Measurements from ENCODE around the gene HYDIN.

HYDIN gene

DNA sequence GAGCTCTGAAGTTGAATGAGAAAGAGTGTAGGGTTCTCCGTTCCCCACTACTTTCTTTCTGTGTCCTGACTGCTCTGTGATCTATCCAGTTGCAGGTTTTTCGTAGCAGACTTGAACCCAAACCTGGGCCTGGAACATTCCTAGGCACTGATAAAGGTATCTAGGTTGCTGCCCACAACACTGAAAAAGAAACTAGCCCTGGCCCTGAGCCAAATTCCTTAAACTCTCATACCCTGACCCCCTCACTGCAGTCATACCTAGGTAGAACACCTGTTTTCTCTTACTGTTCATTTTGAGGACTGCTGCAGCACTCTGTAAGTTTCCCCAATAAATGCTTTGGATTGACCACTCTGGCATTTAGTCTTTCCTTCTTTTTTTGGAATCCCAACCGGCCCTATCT is 5.4 kb downstream of the HYDIN start:
- TF ChIP-seq, protein P1, sequence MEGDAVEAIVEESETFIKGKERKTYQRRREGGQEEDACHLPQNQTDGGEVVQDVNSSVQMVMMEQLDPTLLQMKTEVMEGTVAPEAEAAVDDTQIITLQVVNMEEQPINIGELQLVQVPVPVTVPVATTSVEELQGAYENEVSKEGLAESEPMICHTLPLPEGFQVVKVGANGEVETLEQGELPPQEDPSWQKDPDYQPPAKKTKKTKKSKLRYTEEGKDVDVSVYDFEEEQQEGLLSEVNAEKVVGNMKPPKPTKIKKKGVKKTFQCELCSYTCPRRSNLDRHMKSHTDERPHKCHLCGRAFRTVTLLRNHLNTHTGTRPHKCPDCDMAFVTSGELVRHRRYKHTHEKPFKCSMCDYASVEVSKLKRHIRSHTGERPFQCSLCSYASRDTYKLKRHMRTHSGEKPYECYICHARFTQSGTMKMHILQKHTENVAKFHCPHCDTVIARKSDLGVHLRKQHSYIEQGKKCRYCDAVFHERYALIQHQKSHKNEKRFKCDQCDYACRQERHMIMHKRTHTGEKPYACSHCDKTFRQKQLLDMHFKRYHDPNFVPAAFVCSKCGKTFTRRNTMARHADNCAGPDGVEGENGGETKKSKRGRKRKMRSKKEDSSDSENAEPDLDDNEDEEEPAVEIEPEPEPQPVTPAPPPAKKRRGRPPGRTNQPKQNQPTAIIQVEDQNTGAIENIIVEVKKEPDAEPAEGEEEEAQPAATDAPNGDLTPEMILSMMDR (IDR thresholded peaks at IDR 0.05) = no peak

DNA sequence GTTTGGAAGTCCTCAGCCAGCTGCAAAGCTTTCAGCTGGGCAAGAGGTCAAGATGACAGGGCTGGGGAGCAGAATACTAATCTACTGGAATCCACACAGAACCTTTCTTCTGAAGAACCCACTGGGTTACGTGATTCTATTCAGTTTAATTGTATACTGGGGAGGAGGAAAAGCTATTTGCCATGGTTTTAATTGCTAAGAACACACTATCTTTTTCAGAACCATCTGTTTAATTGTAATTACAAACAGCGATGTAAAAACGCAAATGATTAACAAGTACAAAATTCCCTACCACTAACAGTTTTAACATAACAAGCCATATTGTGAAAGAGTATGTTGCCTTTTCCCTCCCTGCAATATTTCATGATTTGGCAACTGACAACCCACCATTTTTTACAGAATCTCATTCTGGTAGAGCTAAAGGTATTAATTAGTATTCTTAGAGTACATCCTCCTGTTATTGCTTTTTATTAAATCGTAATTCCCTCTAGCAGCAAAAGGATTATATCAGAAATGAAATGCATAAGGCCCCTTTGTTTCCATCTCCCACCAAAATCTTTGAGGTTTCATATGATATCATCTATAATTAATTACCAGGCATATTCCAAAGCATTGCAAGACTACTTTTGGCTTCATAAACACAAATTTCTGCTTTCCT is 12.1 kb downstream of the HYDIN start:
- TF ChIP-seq, protein P1 (IDR thresholded peaks at IDR 0.05) = no peak

DNA sequence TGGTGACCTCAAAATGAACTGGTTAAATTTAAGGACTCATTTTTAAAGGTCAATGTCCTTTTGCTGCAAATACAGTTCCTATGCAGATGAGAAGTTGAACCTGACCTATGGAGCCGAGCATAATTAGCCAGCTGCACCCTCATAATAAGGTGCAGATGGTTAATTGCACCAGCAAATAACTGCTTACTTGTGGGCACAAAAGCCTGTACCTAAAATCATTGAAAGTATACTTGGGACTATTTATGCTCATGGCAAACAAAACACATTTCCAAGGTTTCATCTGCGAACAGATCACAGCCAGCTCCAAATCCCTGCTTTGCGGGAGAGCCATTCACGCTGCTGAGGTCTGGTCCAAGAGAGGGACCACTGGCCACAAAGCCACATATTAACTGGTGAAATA is 13.0 kb downstream of the HYDIN start:
- TF ChIP-seq, protein P1 (IDR thresholded peaks at IDR 0.05) = no peak

DNA sequence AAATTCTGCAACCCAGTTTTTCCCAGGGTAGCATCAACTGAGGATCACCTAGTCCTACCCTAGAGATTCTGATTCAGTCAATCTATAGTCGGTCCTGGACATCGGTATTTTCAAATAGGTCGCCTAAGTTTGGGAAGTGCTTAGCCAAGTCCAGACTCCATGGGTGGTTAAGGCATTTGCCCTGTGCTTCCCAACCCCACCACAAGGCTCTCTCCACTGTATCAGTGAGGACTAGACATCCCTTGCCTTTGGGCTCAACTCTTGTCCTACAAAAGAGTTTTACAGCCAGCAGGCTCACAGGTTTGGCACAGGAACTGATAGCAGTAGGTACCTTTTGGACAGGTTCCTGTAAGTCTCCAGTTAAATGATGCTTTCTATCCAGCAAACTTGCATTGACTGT is 13.8 kb downstream of the HYDIN start:
- TF ChIP-seq, protein P1 (IDR thresholded peaks at IDR 0.05) = no peak

DNA sequence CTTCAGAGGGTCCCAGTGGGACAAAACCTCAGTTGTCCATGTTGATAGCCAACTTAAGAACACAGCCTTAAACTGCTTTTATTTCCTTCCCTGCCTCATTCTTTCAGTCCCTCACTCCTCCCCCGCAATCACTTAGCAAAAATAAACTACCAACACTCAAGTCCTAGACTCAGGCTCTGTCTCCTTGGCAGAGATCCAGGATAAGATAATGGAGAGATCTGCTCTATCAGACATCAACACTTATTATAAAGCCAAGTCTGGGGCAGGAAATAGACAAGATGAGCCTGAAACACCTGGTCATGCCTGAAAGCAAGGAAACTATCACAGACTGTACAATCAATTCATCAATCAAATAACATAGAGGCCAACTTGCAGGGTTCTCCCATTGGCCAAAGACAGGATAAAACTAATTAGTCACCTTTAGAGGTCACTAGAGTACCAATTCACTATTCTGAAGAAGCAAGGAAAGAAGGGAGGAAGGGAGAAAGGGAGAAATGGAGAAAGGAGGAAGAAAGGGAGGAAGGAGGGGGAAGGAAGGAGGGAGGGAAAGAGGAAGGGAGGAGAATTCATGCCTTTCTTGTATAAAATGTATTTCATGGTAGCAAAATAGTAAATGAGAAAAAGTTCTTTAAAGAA is 15.7 kb downstream of the HYDIN start:
- TF ChIP-seq, protein P1 (IDR thresholded peaks at IDR 0.05) = peak; percentile 38; the same call in 1 of the 2 replicates

DNA sequence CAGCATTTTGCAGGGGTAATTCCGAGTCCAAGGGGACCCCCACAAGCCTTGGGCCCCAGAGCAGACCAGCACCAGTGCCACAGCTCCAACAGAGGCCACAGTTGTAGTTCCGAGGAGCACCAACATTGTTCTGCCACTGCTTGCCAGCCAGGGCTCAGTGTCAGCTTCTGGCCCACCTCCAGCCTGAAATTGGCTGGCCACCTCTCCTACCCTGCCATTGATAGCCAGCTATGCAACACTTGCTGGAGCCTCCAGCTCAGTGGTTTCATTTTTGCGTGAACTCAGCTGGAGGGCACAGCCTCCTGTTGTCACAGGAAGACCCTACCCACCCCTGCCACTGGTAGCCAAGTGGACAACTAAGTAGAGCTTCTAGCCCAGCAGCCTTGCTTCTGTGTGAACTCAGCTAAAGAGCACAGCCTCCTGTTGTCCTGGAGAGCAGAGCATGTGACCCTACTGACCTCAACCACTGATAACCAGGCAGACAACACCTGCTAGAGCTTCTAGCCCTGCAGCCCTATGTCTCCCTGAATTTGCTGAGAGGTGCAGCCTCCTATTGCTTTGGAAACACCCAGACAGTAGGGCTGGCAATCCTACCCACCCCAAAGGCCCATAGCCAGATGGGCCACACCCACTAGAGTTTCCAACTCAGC is 24.9 kb downstream of the HYDIN start:
- TF ChIP-seq, protein P1 (IDR thresholded peaks at IDR 0.05) = no peak

DNA sequence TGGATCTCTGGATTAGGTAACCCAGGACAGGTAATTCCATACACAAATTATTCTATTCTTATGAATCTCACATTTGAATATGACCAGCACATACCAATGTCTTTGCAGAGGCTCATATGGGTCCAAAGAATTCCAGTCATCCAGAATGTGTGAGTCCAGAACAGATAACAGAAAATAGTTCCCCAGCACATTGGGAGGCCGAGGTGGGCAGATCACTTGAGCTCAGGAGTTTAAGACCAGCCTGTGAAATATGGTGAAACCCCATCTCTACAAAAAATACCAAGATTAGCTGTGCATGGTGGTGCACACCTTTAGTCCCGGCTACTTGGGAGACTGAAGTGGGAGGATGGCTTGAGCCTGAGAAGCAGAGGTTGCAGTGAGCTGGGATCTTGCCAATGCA is 26.9 kb downstream of the HYDIN start:
- TF ChIP-seq, protein P1 (IDR thresholded peaks at IDR 0.05) = no peak
